GM19239 (cell line): ENCODE measurements around the gene AGAP1.

Experiments used
- DNase-seq: peaks from one replicate; pipeline ENCODE4 v3.0.0; 2011; ENCODE audit warnings: low spot score; ENCODE audit not compliant: insufficient read length
- FAIRE-seq: peaks from 2 replicates; lab custom pipeline; 2011; peaks lifted over from hg19 to GRCh38; lab: Jason Lieb, UNC

Gene AGAP1

GRCh38 chr2:235580426-235581157 lies 86.7 kb downstream of the AGAP1 start:
- DNase-seq (no peak), FAIRE-seq (no peak)

- DNase-seq (no peak), FAIRE-seq (no peak)
Measured at GRCh38 chr2:235582081-235582686, 88.3 kb downstream of the AGAP1 start.

GRCh38 chr2:235582729-235583128 lies 88.9 kb downstream of the AGAP1 start:
- DNase-seq (no peak), FAIRE-seq (no peak)

- no peak for DNase-seq
- no peak for FAIRE-seq
Measured at GRCh38 chr2:235583144-235583543, 89.3 kb downstream of the AGAP1 start.

GRCh38 chr2:235583925-235584637 lies 90.2 kb downstream of the AGAP1 start:
- FAIRE-seq (no peak), DNase-seq (no peak)

GRCh38 chr2:235584638-235585007 lies 90.8 kb downstream of the AGAP1 start:
- no peak for DNase-seq
- FAIRE-seq = no peak

- DNase-seq (no peak), FAIRE-seq (no peak)
Measured at GRCh38 chr2:235587202-235587601, 93.4 kb downstream of the AGAP1 start.

GRCh38 chr2:235588750-235589149 lies 94.9 kb downstream of the AGAP1 start:
- FAIRE-seq (no peak), DNase-seq (no peak)

- FAIRE-seq = no peak
- no peak for DNase-seq
Measured at GRCh38 chr2:235591231-235591730, 97.4 kb downstream of the AGAP1 start.

GRCh38 chr2:235591921-235592320 lies 98.1 kb downstream of the AGAP1 start:
- DNase-seq (no peak), FAIRE-seq (no peak)

GRCh38 chr2:235592430-235592829 lies 98.6 kb downstream of the AGAP1 start:
- DNase-seq (no peak), FAIRE-seq (no peak)

GRCh38 chr2:235592836-235593235 lies 99.0 kb downstream of the AGAP1 start:
- DNase-seq (no peak), FAIRE-seq (no peak)

- FAIRE-seq (no peak), DNase-seq (no peak)
Measured at GRCh38 chr2:235594041-235594440, 100.2 kb downstream of the AGAP1 start.

- FAIRE-seq (no peak), DNase-seq (no peak)
Measured at GRCh38 chr2:235594964-235595363, 101.1 kb downstream of the AGAP1 start.

GRCh38 chr2:235595422-235596010 lies 101.7 kb downstream of the AGAP1 start:
- peak; percentile 47 for DNase-seq

GRCh38 chr2:235596272-235596671 lies 102.4 kb downstream of the AGAP1 start:
- no peak for DNase-seq
- FAIRE-seq = no peak

More at GRCh38 chr2:235595422-235596010, 101.7 kb downstream of the AGAP1 start:
- peak; percentile 65 for FAIRE-seq

- FAIRE-seq (no peak), DNase-seq (no peak)
Measured at GRCh38 chr2:235597081-235597615, 103.3 kb downstream of the AGAP1 start.

- FAIRE-seq (no peak), DNase-seq (no peak)
Measured at GRCh38 chr2:235598026-235598425, 104.2 kb downstream of the AGAP1 start.

- no peak for FAIRE-seq
- no peak for DNase-seq
Measured at GRCh38 chr2:235598532-235599531, 105.0 kb downstream of the AGAP1 start.
